ENCODE results near the gene AFAP1. TPM values are rescaled to one million over a fixed set of nuclear protein-coding genes. Genes with fewer than 3 reads are reported as not detected.
"Not testable (repeated sequence)": the region's sequence is repeated elsewhere in the genome, so short reads cannot be mapped to it uniquely, and the experiment has no call there.

AFAP1 gene
- total and polyA plus RNA-seq, 2 of the 4 experiments (the other 2 are of a cell fraction), result 48.2 to 80.9 TPM

GRCh38 chr4:7943688-7944087 lies 4.0 kb upstream of the AFAP1 start:
- no CpG with 5 or more reads among the region's 4 CpGs for WGBS, 2 experiments (ENCODE audit: extremely low coverage in 2 of 2, insufficient read length in 1 of 2)
- BruUV-seq (replicated peaks); in situ Hi-C loops (cut with MboI; ENCODE audit: low sequenced_read_pairs); H3K4me3 ChIP-seq (ENCODE audit: insufficient read depth, low read depth, low read length); H3K9ac ChIP-seq (ENCODE audit: low read depth, low read length); H2AFZ ChIP-seq (replicated peaks; ENCODE audit: low read length, poor library complexity); H4K20me1 ChIP-seq (ENCODE audit: insufficient read depth, low read length); H3K27me3 ChIP-seq (ENCODE audit: control insufficient read depth, insufficient read depth, low read length); DNase-seq; H3K27ac ChIP-seq (ENCODE audit: insufficient read depth, low read length); H3K18ac ChIP-seq (ENCODE audit: low read depth, low read length); ATAC-seq (ENCODE audit: low read depth); H4K8ac ChIP-seq (ENCODE audit: low read depth in 2 of 2, low read length in 2 of 2); H2BK120ac ChIP-seq (ENCODE audit: low read depth, low read length); H3K4ac ChIP-seq (ENCODE audit: low read depth, low read length); H3K23ac ChIP-seq (ENCODE audit: low read depth, low read length); H3K9me3 ChIP-seq (ENCODE audit: control insufficient read depth, insufficient read depth, low read length); H2BK15ac ChIP-seq (ENCODE audit: low read depth, low read length); CTCF ChIA-PET; H3K36me3 ChIP-seq (ENCODE audit: control insufficient read depth, insufficient read depth, low read length); H3K56ac ChIP-seq (ENCODE audit: extremely low read depth, insufficient read depth, low read length); H3K14ac ChIP-seq (replicated peaks; ENCODE audit: low read depth, low read length); H2BK20ac ChIP-seq (ENCODE audit: low read depth, low read length); intact Hi-C loops (cut with micrococcal nuclease); dilution Hi-C loops (cut with HindIII; ENCODE audit: low sequenced_read_pairs, unreplicated experiment); H4K91ac ChIP-seq (ENCODE audit: insufficient read depth, low read depth, low read length); H3K4me2 ChIP-seq (ENCODE audit: low read depth, low read length); H3K9me1 ChIP-seq (ENCODE audit: insufficient read depth, low read length); H2AK9ac ChIP-seq (replicated peaks; ENCODE audit: low read depth, low read length, poor library complexity); H3K4me1 ChIP-seq (ENCODE audit: control insufficient read depth, insufficient read depth, low read length); H2AK5ac ChIP-seq (ENCODE audit: low read depth, low read length); H4K5ac ChIP-seq (ENCODE audit: low read depth, low read length); H2BK5ac ChIP-seq (ENCODE audit: low read depth, low read length, poor library complexity, severe bottlenecking): not testable (repeated sequence)
- POLR2A ChIA-PET (ENCODE audit: unreplicated experiment), result interaction anchor here (0.7 kb wide), 1 partner anchor 1022 kb away, joined by 3 read pairs; no protein-coding TSS in a partner anchor
- H3K79me1 ChIP-seq (ENCODE audit: low read depth in 1 of 2, low read length in 2 of 2), result peaks cover 0 to 11% of the 10 kb centered on the region in 2 experiments; a peak in 2 of 4 replicates

Data from IMR-90 (cell line).